Measurements from ENCODE around the gene USP43.
"Not testable (repeated sequence)": the region's sequence is repeated elsewhere in the genome, so short reads cannot be mapped to it uniquely, and the experiment has no call there.

The USP43 gene

GRCh38 chr17:9622961-9623360, 22.4 kb upstream of the USP43 start:
- Histone ChIP-seq H3K27ac (no peak overlapping the region), H3K9ac (no peak overlapping the region), H2AFZ (ENCODE audit: low read depth) (no peak overlapping the region), H4K20me1 (ENCODE audit: insufficient read depth) (no peaks in the 10 kb centered on the region), H3K4me2 (no peak overlapping the region), H3K79me2 (ENCODE audit: insufficient read depth, low read depth) (no peaks in the 10 kb centered on the region), H3K27me3 (ENCODE audit: insufficient read depth, low read depth) (no peaks in the 10 kb centered on the region), H3K36me3 (ENCODE audit: insufficient read depth) (no peaks in the 10 kb centered on the region), H3K4me3 (IDR thresholded peaks at IDR 0.05; ENCODE audit: insufficient read depth, low read depth, low read length) (no peak overlapping the region), H3K4me1 (ENCODE audit: low read depth, poor library complexity, severe bottlenecking) (no peaks in the 10 kb centered on the region)
- TF ChIP-seq CTCF (conservative IDR thresholded peaks at IDR 0.05; ENCODE audit: low read depth, low read length) = no peak

- Histone ChIP-seq H2AFZ (ENCODE audit: low read depth) (no peak overlapping the region), H3K4me2 (no peak overlapping the region), H3K9ac (no peak overlapping the region), H3K4me3 (IDR thresholded peaks at IDR 0.05; ENCODE audit: insufficient read depth, low read depth, low read length) (no peak overlapping the region), H4K20me1 (ENCODE audit: insufficient read depth) (no peaks in the 10 kb centered on the region), H3K79me2 (ENCODE audit: insufficient read depth, low read depth) (no peaks in the 10 kb centered on the region), H3K36me3 (ENCODE audit: insufficient read depth) (no peaks in the 10 kb centered on the region), H3K27me3 (ENCODE audit: insufficient read depth, low read depth) (no peaks in the 10 kb centered on the region), H3K4me1 (ENCODE audit: low read depth, poor library complexity, severe bottlenecking) (no peaks in the 10 kb centered on the region), H3K27ac (no peak overlapping the region)
- no peak for TF ChIP-seq CTCF (conservative IDR thresholded peaks at IDR 0.05; ENCODE audit: low read depth, low read length)
Measured at GRCh38 chr17:9628509-9628908, 16.8 kb upstream of the USP43 start.

GRCh38 chr17:9632741-9633140, 12.6 kb upstream of the USP43 start:
- Histone ChIP-seq H4K20me1 (ENCODE audit: insufficient read depth) (no peaks in the 10 kb centered on the region), H3K36me3 (ENCODE audit: insufficient read depth) (no peaks in the 10 kb centered on the region), H3K4me3 (IDR thresholded peaks at IDR 0.05; ENCODE audit: insufficient read depth, low read depth, low read length) (no peak overlapping the region), H3K27me3 (ENCODE audit: insufficient read depth, low read depth) (no peaks in the 10 kb centered on the region), H3K4me1 (ENCODE audit: low read depth, poor library complexity, severe bottlenecking) (no peaks in the 10 kb centered on the region), H3K9ac (no peak overlapping the region), H3K4me2 (no peak overlapping the region), H2AFZ (ENCODE audit: low read depth) (no peak overlapping the region), H3K79me2 (ENCODE audit: insufficient read depth, low read depth) (no peaks in the 10 kb centered on the region), H3K27ac (no peak overlapping the region)
- TF ChIP-seq CTCF (conservative IDR thresholded peaks at IDR 0.05; ENCODE audit: low read depth, low read length) = no peak

GRCh38 chr17:9635340-9635739, 10.0 kb upstream of the USP43 start:
- Histone ChIP-seq H3K4me2 (no peak overlapping the region), H3K79me2 (ENCODE audit: insufficient read depth, low read depth) (no peaks in the 10 kb centered on the region), H3K27ac (no peak overlapping the region), H3K36me3 (ENCODE audit: insufficient read depth) (no peaks in the 10 kb centered on the region), H2AFZ (ENCODE audit: low read depth) (no peak overlapping the region), H3K4me3 (IDR thresholded peaks at IDR 0.05; ENCODE audit: insufficient read depth, low read depth, low read length) (no peak overlapping the region), H4K20me1 (ENCODE audit: insufficient read depth) (no peaks in the 10 kb centered on the region), H3K9ac (no peak overlapping the region), H3K27me3 (ENCODE audit: insufficient read depth, low read depth) (no peaks in the 10 kb centered on the region), H3K4me1 (ENCODE audit: low read depth, poor library complexity, severe bottlenecking) (no peaks in the 10 kb centered on the region)
- no peak for TF ChIP-seq CTCF (conservative IDR thresholded peaks at IDR 0.05; ENCODE audit: low read depth, low read length)

GRCh38 chr17:9636501-9636900, 8.8 kb upstream of the USP43 start:
- no peak overlapping the region for H3K9ac ChIP-seq
- H2AFZ ChIP-seq (ENCODE audit: low read depth) = no peak overlapping the region
- no peaks in the 10 kb centered on the region for H3K36me3 ChIP-seq (ENCODE audit: insufficient read depth)
- no peaks in the 10 kb centered on the region for H3K27me3 ChIP-seq (ENCODE audit: insufficient read depth, low read depth)
- no peak for TF ChIP-seq CTCF (conservative IDR thresholded peaks at IDR 0.05; ENCODE audit: low read depth, low read length)
- H4K20me1 ChIP-seq (ENCODE audit: insufficient read depth) = no peaks in the 10 kb centered on the region
- no peak overlapping the region for H3K27ac ChIP-seq
- H3K4me2 ChIP-seq = no peak overlapping the region
- H3K4me3 ChIP-seq (IDR thresholded peaks at IDR 0.05; ENCODE audit: insufficient read depth, low read depth, low read length) = no peak overlapping the region
- no peaks in the 10 kb centered on the region for H3K79me2 ChIP-seq (ENCODE audit: insufficient read depth, low read depth)
- H3K4me1 ChIP-seq (ENCODE audit: low read depth, poor library complexity, severe bottlenecking) = no peaks in the 10 kb centered on the region

GRCh38 chr17:9640388-9640787, 4.9 kb upstream of the USP43 start:
- H3K4me3 ChIP-seq (IDR thresholded peaks at IDR 0.05; ENCODE audit: insufficient read depth, low read depth, low read length); H2AFZ ChIP-seq (ENCODE audit: low read depth); H3K27ac ChIP-seq; H3K79me2 ChIP-seq (ENCODE audit: insufficient read depth, low read depth); H3K27me3 ChIP-seq (ENCODE audit: insufficient read depth, low read depth); H3K9ac ChIP-seq; H3K36me3 ChIP-seq (ENCODE audit: insufficient read depth); H3K4me2 ChIP-seq; H3K4me1 ChIP-seq (ENCODE audit: low read depth, poor library complexity, severe bottlenecking); H4K20me1 ChIP-seq (ENCODE audit: insufficient read depth): not testable (repeated sequence)
